A673 (cell line): Measurements from ENCODE around the gene CAPN5.

Experiments used
- EZH2 ChIP-seq: fragments of 200-600 bp; sonication (generic); IDR thresholded peaks from 2 replicates; pipeline ENCODE4 v1.6.1; 2017; ENCODE audit warnings: borderline replicate concordance, low read depth, mild to moderate bottlenecking, mixed read lengths, antibody characterized with exemption, low read length; ENCODE audit not compliant: poor library complexity, severe bottlenecking
- TF ChIP-seq, protein P1 (sequence below): fragments of 300-800, 200-600 bp; sonication (generic); conservative IDR thresholded peaks from 2 replicates; pipeline ENCODE4 v1.5.1; 2017; ENCODE audit warnings: low read depth, mild to moderate bottlenecking, antibody characterized with exemption, low read length, moderate library complexity, mixed read lengths

DNA sequence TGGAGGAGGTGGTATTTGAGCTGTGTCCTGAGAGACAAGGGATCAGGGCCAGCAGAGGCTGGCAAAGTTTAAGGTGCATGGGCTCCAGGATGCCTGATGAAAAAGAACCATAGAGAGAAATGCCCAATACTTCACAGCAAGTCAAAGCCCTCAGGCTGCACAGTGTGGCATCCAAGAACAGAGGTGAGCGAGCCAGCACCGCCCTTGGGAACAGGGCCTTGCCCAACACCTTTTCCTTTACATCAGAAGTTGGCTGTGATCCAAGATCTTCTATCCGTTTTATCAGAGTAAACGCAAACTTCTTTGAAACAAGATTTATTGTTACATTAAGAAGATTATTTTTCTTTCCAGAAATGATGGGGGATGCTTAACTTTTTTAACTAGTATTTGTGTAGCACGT lies 31.2 kb upstream of the CAPN5 start:
- TF ChIP-seq, protein P1, sequence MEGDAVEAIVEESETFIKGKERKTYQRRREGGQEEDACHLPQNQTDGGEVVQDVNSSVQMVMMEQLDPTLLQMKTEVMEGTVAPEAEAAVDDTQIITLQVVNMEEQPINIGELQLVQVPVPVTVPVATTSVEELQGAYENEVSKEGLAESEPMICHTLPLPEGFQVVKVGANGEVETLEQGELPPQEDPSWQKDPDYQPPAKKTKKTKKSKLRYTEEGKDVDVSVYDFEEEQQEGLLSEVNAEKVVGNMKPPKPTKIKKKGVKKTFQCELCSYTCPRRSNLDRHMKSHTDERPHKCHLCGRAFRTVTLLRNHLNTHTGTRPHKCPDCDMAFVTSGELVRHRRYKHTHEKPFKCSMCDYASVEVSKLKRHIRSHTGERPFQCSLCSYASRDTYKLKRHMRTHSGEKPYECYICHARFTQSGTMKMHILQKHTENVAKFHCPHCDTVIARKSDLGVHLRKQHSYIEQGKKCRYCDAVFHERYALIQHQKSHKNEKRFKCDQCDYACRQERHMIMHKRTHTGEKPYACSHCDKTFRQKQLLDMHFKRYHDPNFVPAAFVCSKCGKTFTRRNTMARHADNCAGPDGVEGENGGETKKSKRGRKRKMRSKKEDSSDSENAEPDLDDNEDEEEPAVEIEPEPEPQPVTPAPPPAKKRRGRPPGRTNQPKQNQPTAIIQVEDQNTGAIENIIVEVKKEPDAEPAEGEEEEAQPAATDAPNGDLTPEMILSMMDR, result no peak
- TF ChIP-seq EZH2, result no peak
